Skin of body (tissue), 2 donors: Measurements from ENCODE around the gene HJURP. TPM values are rescaled to one million over a fixed set of nuclear protein-coding genes. Genes with fewer than 3 reads are reported as not detected.

Source experiments
- DNase-seq: peaks from one replicate; lab custom pipeline; 2025; lab: John Stamatoyannopoulos, UW
- total RNA-seq: library from RNA; depleted of rRNA; stranded (reverse); fragments of >200 nt; gene quantifications from one replicate; pipeline ENCODE4 v1.2.3, GENCODE V29; 2014

Gene HJURP
- total RNA-seq, 1 donor from 2014 or later, result 6.6 TPM

DNA sequence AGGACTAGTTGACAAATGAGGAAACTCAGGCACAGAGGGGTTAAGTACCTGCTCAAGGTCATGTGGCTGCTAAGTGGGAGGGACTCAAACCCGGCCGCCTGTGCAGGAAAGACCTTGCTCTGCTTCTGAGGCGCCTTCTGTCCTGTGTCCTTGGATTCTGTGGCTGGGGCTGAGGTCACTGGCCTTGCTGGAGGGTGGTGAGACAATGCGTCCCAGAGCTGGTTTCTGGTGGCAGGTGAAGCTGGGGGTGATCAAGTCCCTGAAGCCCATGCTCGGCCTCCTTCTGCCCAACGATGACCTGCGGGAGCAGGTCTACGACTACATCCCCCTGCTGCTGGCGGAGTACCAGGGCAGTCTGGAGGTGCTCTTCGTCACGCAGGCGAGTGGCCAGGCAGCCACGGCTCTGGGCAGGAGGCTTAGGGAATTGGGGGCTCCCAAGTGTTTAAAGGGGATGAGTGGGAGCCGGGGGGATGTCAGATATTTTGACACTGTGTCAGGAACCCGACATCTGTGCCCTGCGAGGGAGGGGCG is 60.1 kb downstream of the HJURP start:
- no peak for DNase-seq

- no peak for DNase-seq
Measured at GRCh38 chr2:233793465-233794127, 60.7 kb downstream of the HJURP start.

GRCh38 chr2:233792720-233793119 is 61.6 kb downstream of the HJURP start:
- no peak for DNase-seq

- DNase-seq, result no peak
Measured at GRCh38 chr2:233791883-233792329, 62.4 kb downstream of the HJURP start.

GRCh38 chr2:233791151-233791882 is 63.0 kb downstream of the HJURP start:
- no peak for DNase-seq

DNA sequence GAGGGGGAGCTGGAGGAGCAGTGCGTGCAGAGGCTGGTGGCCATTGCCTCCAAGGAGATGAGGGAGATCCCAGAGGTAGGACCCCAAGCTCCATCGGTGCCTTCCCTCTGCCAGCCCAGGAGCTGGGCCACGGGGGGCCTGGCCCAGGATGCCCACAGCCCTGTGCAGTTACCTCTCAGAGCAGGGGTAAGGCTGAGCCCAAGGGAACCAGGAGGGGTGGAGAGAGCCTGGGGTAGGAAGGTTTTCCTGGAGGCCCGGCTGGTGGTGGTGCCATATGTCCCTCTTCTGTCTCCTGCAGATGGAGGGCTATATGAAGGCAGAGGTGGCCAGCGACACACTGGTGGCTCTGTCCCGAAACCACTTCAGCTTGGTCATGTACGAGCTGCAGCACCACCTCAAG is 64.8 kb downstream of the HJURP start:
- DNase-seq, result no peak

Other genes starting within 250 kb of the HJURP start
- gene UGT1A8, start 236.9 kb downstream of the HJURP start, total RNA-seq, result not detected
- gene UGT1A10, start 218.1 kb downstream of the HJURP start, total RNA-seq, result not detected
- not detected for gene UGT1A9, start 182.6 kb downstream of the HJURP start, total RNA-seq
- 0.30 TPM for gene UGT1A7, start 172.6 kb downstream of the HJURP start, total RNA-seq
- 3.0 TPM for gene UGT1A6, start 161.6 kb downstream of the HJURP start, total RNA-seq
- gene UGT1A5, start 141.6 kb downstream of the HJURP start, total RNA-seq, result not detected
- not detected for gene UGT1A4, start 135.8 kb downstream of the HJURP start, total RNA-seq
- not detected for gene UGT1A3, start 125.5 kb downstream of the HJURP start, total RNA-seq
- gene UGT1A1, start 94.3 kb downstream of the HJURP start, total RNA-seq, result 0.10 TPM
- 0.49 TPM for gene MROH2A, start 76.2 kb downstream of the HJURP start, total RNA-seq
- 0.10 TPM for gene TRPM8, start 62.8 kb upstream of the HJURP start, total RNA-seq
- not detected for gene SPP2, start 196.2 kb upstream of the HJURP start, total RNA-seq